ENCODE results near the gene NSMCE1. TPM values are rescaled to one million over a fixed set of nuclear protein-coding genes. Genes with fewer than 3 reads are reported as not detected.

Gene NSMCE1, protein sequence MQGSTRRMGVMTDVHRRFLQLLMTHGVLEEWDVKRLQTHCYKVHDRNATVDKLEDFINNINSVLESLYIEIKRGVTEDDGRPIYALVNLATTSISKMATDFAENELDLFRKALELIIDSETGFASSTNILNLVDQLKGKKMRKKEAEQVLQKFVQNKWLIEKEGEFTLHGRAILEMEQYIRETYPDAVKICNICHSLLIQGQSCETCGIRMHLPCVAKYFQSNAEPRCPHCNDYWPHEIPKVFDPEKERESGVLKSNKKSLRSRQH
- 10 to 100 TPM; 69.0 to 75.6 TPM for total RNA-seq

GRCh38 chr16:27268376-27269299, at the start of gene NSMCE1:
Gene NSMCE1 (minus strand): TSS chr16:27268772. CDS start chr16:27257570, 11,202 bp downstream.
- DNase-seq (peak; percentile 97), ATAC-seq (ENCODE audit: low read depth) (peak; percentile 97)
- Mint-ChIP-seq H3K4me3 (peak within 1 kb of the TSS; percentile 99), H3K27me3 (no peaks in the 10 kb centered on the region), H3K9me3 (no peaks in the 10 kb centered on the region), H3K4me1 (peaks cover 56% of the 10 kb centered on the region), H3K36me3 (peaks cover 41% of the 10 kb centered on the region), H3K27ac (peak within 1 kb of the TSS; percentile 98)
- POLR2A ChIA-PET: interaction anchor here (0.6 to 4.9 kb wide), 13 partner anchors 12 to 99 kb away, joined by 3 to 34 read pairs (median 4); no protein-coding TSS in a partner anchor

- ATAC-seq (ENCODE audit: low read depth): no peak
- H3K36me3 Mint-ChIP-seq: peaks cover 60% of the 10 kb centered on the region
Measured at GRCh38 chr16:27317738-27318391, 49.3 kb upstream of the NSMCE1 start.

GRCh38 chr16:27317320-27317719, 48.7 kb upstream of the NSMCE1 start:
- ATAC-seq (ENCODE audit: low read depth): no peak
- DNase-seq: no peak
- Mint-ChIP-seq H3K36me3 (peaks cover 56% of the 10 kb centered on the region), H3K27ac (peak overlapping the region; percentile 99), H3K9me3 (no peaks in the 10 kb centered on the region), H3K27me3 (no peaks in the 10 kb centered on the region), H3K4me3 (peak overlapping the region; percentile 93), H3K4me1 (peaks cover 62% of the 10 kb centered on the region)
- POLR2A ChIA-PET: interaction anchor here (0.6 to 10.0 kb wide), 14 partner anchors 10 to 147 kb away, joined by 3 to 275 read pairs (median 5); partner anchors contain the start of genes IL21R and KDM8

More at GRCh38 chr16:27317738-27318391, 49.3 kb upstream of the NSMCE1 start:
- peak overlapping the region; percentile 93 for H3K4me3 Mint-ChIP-seq
- peak overlapping the region; percentile 99 for H3K27ac Mint-ChIP-seq
- peaks cover 64% of the 10 kb centered on the region for H3K4me1 Mint-ChIP-seq
- no peaks in the 10 kb centered on the region for H3K9me3 Mint-ChIP-seq
- POLR2A ChIA-PET: interaction anchor here (0.6 to 10.0 kb wide), 15 partner anchors 9 to 144 kb away, joined by 3 to 275 read pairs (median 6); partner anchors contain the start of genes IL21R, KDM8 and NSMCE1
- DNase-seq: no peak
- no peaks in the 10 kb centered on the region for H3K27me3 Mint-ChIP-seq

DNA sequence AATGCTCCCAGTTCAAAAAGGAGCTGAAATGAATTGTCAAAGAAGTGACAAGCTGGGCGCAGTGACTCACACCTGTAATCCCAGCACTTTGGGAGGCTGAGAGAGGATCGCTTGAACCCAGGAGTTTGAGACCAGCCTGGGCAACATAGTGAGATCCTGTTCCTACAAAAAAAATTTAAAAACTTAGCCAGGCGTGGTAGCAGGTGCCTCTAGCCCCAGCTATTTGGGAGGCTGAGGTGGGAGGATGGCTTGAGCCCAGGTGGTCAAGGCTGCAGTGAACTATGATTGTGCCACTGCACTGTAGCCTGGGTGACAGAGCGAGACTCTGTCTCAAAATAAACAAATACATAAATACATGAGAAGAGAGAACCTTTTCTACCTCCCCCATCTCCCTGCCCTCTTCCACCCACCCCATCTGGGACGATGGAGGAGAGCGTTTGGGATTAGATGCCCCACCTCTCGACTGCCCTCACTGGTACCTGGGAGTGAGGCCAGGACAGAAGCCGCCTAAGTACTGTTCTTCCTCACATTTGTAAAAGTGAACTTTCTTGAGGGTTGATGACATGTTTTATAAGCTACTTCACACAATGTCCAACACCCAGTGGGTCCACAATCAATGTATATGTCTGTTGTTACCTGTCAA, 47.6 kb upstream of the NSMCE1 start:
- H3K4me1 Mint-ChIP-seq: peaks cover 51% of the 10 kb centered on the region
- H3K9me3 Mint-ChIP-seq: no peaks in the 10 kb centered on the region
- peak overlapping the region; percentile 99 for H3K27ac Mint-ChIP-seq
- H3K4me3 Mint-ChIP-seq: peak overlapping the region; percentile 93
- POLR2A ChIA-PET: interaction anchor here (0.8 to 10.0 kb wide), 13 partner anchors 11 to 146 kb away, joined by 3 to 275 read pairs (median 5); partner anchors contain the start of gene IL21R
- H3K36me3 Mint-ChIP-seq: peaks cover 48% of the 10 kb centered on the region
- H3K27me3 Mint-ChIP-seq: peaks cover 3% of the 10 kb centered on the region
- DNase-seq (no peak), ATAC-seq (ENCODE audit: low read depth) (no peak)

DNA sequence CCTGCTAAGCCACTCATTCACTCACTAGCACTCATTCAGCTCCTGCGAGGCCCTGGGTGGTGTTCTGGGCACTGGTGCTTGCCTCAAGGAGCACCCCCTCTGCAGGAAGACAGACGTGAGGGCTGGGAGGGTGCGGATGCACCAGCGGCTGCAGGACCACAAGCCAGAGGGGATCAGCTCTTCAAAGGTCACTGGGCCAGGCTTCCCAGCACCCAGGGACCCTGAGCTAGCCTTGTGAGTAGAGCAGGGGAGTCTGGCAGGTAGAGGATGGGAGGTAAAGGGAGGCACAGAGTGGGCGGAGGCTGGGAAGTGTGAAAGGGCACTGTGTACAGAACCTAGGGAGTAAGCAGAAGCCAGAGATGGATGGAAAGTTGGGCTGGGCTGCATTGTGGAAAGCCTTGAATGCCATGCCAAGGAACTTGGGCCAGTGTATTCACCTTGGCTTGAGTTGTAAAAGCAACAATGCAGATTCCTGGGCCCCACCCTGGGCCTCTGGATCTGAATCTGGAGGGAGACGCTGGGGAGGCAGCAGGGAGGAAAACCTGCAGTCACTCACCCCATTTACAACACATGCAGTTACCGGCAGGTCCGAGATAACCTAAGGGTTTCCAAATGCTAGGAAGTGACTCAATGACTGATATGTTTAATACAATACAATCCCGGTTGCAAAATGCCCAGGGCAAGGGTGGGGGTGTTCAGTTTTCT, 46.9 kb upstream of the NSMCE1 start:
- Mint-ChIP-seq H3K36me3 (peaks cover 46% of the 10 kb centered on the region), H3K4me3 (peak overlapping the region; percentile 93), H3K9me3 (no peaks in the 10 kb centered on the region), H3K4me1 (peaks cover 47% of the 10 kb centered on the region), H3K27me3 (peaks cover 5% of the 10 kb centered on the region), H3K27ac (peak overlapping the region; percentile 99)
- ATAC-seq (ENCODE audit: low read depth) (peak; percentile 58), DNase-seq (peak; percentile 71)
- POLR2A ChIA-PET: interaction anchor here (0.6 to 10.0 kb wide), 14 partner anchors 10 to 145 kb away, joined by 3 to 275 read pairs (median 5); partner anchors contain the start of gene IL21R

GRCh38 chr16:27314986-27315332, 46.4 kb upstream of the NSMCE1 start:
- H3K27me3 Mint-ChIP-seq: peaks cover 5% of the 10 kb centered on the region
- H3K27ac Mint-ChIP-seq: peak overlapping the region; percentile 99
- POLR2A ChIA-PET: interaction anchor here (0.6 to 10.0 kb wide), 12 partner anchors 10 to 145 kb away, joined by 3 to 275 read pairs (median 5); partner anchors contain the start of gene IL21R
- DNase-seq (no peak), ATAC-seq (ENCODE audit: low read depth) (no peak)
- peaks cover 43% of the 10 kb centered on the region for H3K4me1 Mint-ChIP-seq
- H3K4me3 Mint-ChIP-seq: peak overlapping the region; percentile 93
- no peaks in the 10 kb centered on the region for H3K9me3 Mint-ChIP-seq
- peaks cover 42% of the 10 kb centered on the region for H3K36me3 Mint-ChIP-seq

- Mint-ChIP-seq H3K4me1 (peaks cover 37% of the 10 kb centered on the region), H3K36me3 (peaks cover 35% of the 10 kb centered on the region), H3K4me3 (peak overlapping the region; percentile 93), H3K9me3 (no peaks in the 10 kb centered on the region), H3K27me3 (peaks cover 5% of the 10 kb centered on the region), H3K27ac (peak overlapping the region; percentile 99)
- ATAC-seq (ENCODE audit: low read depth): peak; percentile 11
- no peak for DNase-seq
- POLR2A ChIA-PET: interaction anchor here (1.2 to 10.0 kb wide), 3 partner anchors 11 to 77 kb away, joined by 3 to 275 read pairs (median 17); no protein-coding TSS in a partner anchor
Measured at GRCh38 chr16:27314161-27314723, 45.7 kb upstream of the NSMCE1 start.

GRCh38 chr16:27313422-27314160, 45.0 kb upstream of the NSMCE1 start, which contains the start of gene IL4R:
Gene IL4R (plus strand): TSS chr16:27313974. CDS start chr16:27340204, 26,230 bp downstream.
- POLR2A ChIA-PET: interaction anchor here (0.8 to 1.6 kb wide), 4 partner anchors 29 to 78 kb away, joined by 3 to 11 read pairs (median 5); no protein-coding TSS in a partner anchor
- Mint-ChIP-seq H3K4me3 (peak within 1 kb of the TSS; percentile 93), H3K27ac (peak within 1 kb of the TSS; percentile 99), H3K4me1 (peaks cover 32% of the 10 kb centered on the region), H3K9me3 (no peaks in the 10 kb centered on the region), H3K27me3 (peaks cover 5% of the 10 kb centered on the region), H3K36me3 (peaks cover 30% of the 10 kb centered on the region)
- ATAC-seq (ENCODE audit: low read depth): peak; percentile 30
- DNase-seq: peak; percentile 84

DNA sequence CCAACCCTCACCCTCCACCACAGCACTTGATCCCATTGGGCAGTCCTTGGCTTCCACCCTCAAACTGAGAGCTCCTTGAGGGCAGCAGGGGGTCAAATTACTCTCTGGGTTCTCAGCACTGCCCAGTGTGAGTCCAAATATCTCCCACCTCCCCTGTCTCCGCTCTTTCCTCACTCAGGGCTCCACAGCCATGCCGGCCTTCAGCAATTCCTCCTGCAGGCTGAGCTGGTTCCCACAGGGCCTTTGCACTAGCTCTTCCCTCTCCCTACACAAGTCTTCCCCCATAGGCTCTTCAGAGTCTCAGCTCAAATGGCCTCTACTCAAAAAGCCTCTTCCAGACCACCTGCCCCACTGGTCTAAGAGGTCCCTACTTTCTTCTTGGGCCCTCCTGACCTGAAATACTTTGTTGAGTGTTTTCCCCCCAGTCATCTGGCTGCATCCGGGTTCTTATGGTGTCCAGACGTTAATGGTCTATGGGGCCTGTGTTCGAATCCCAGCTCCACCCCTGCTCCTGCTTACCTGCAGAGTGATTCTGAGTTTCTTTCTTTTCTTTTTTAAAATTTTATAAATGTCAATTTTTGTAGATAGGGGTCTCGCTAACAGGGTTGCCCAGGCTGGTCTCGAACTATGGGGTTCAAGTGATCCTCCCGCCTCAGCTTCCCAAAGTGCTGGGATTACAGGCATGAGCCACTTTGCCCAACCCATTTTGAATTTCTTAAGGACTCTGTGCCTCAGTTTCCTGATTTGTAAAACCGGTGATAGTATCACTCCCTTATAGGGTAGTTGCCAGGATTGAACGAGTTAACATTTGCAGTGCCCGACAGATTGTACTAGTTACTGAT, 44.2 kb upstream of the NSMCE1 start:
- POLR2A ChIA-PET: interaction anchor here (0.7 to 1.6 kb wide), 8 partner anchors 28 to 139 kb away, joined by 3 to 11 read pairs (median 4); partner anchors contain the start of gene KDM8
- ATAC-seq (ENCODE audit: low read depth): no peak
- Mint-ChIP-seq H3K27ac (peak overlapping the region; percentile 87), H3K9me3 (no peaks in the 10 kb centered on the region), H3K27me3 (peaks cover 5% of the 10 kb centered on the region), H3K4me3 (peak overlapping the region; percentile 87), H3K36me3 (peaks cover 24% of the 10 kb centered on the region), H3K4me1 (peaks cover 24% of the 10 kb centered on the region)
- no peak for DNase-seq

- H3K4me3 Mint-ChIP-seq: no peak overlapping the region
- no peak overlapping the region for H3K27ac Mint-ChIP-seq
- ATAC-seq (ENCODE audit: low read depth) (no peak), DNase-seq (no peak)
- H3K36me3 Mint-ChIP-seq: peaks cover 17% of the 10 kb centered on the region
- POLR2A ChIA-PET: interaction anchor here (1.0 to 1.6 kb wide), 4 partner anchors 37 to 77 kb away, joined by 3 to 11 read pairs (median 6); no protein-coding TSS in a partner anchor
- peaks cover 5% of the 10 kb centered on the region for H3K27me3 Mint-ChIP-seq
- H3K4me1 Mint-ChIP-seq: peaks cover 15% of the 10 kb centered on the region
- H3K9me3 Mint-ChIP-seq: no peaks in the 10 kb centered on the region
Measured at GRCh38 chr16:27311897-27312303, 43.3 kb upstream of the NSMCE1 start.
